GM12878 (cell line): ENCODE results near the gene UBE2E1. TPM values are rescaled to one million over a fixed set of nuclear protein-coding genes. Genes with fewer than 3 reads are reported as not detected.

Experiments used
- ATAC-seq: fragments of 200-7000 bp; cut with Tn5 transposase; 3 replicates; pipeline ENCODE4 v1.9.1; 2020; ENCODE audit warnings: mild to moderate bottlenecking, moderate library complexity
- BruUV-seq: library from RNA; stranded (reverse); fragments of 400-500 nt; replicated peaks from 2 replicates; lab custom pipeline; 2021; lab: Mats Ljungman, UMichigan
- CTCF ChIA-PET: fragments of 300-600 bp; sonication (Branson Sonifier 250); formaldehyde crosslinking; extraction: SDS; loops from one replicate; lab custom pipeline; 2021; ENCODE audit warnings: inconsistent platforms; lab: Yijun Ruan, JAX
- POLR2A ChIA-PET: fragments of 350-600 bp; formaldehyde crosslinking; extraction: SDS; loops from one replicate; lab custom pipeline; 2021; ENCODE audit warnings: inconsistent platforms; lab: Charles Lee
- RAD21 ChIA-PET: fragments of 300-600 bp; sonication (Branson Sonifier 250); formaldehyde crosslinking; loops from one replicate; lab custom pipeline; 2023; ENCODE audit warnings: antibody characterized with exemption; ENCODE audit not compliant: unreplicated experiment; lab: Charles Lee
- SMC1A ChIA-PET: fragments of 300-600 bp; sonication (Branson Sonifier 250); formaldehyde crosslinking; loops from one replicate; lab custom pipeline; 2023; ENCODE audit not compliant: unreplicated experiment, uncharacterized antibody; lab: Charles Lee
- DNase-seq: peaks from one replicate; pipeline ENCODE4 v3.0.0-alpha.2; 2011; ENCODE audit warnings: low read depth, low spot score
- FAIRE-seq: peaks from 3 replicates; lab custom pipeline; 2011; peaks lifted over from hg19 to GRCh38; lab: Jason Lieb, UNC
- H2AFZ ChIP-seq: 2 replicates; pipeline ENCODE4 v1.6.0; 2011; ENCODE audit warnings: low read depth, low read length, control low read depth; ENCODE audit not compliant: control insufficient read depth
- H3K27ac ChIP-seq: 2 replicates; pipeline ENCODE4 v1.5.1; 2011; ENCODE audit warnings: control low read depth; ENCODE audit not compliant: control insufficient read depth, insufficient read depth
- H3K27me3 ChIP-seq, 2 experiments: replicated peaks in 1 of 2; 2 replicates each; pipeline versions ENCODE4 v1.6.0 to v1.6.1; 2011; ENCODE audit warnings: low read length in 1 of 2; ENCODE audit not compliant: control insufficient read depth in 2 of 2, insufficient read depth in 2 of 2
- H3K36me3 ChIP-seq, 2 experiments: 2 replicates each; pipeline ENCODE4 v1.5.1; 2011; ENCODE audit warnings: low read length in 1 of 2; ENCODE audit not compliant: control insufficient read depth in 2 of 2, insufficient read depth in 2 of 2
- H3K4me1 ChIP-seq: 2 replicates; pipeline ENCODE4 v1.6.1; 2011; ENCODE audit warnings: mild to moderate bottlenecking, low read length, moderate library complexity, mixed read lengths; ENCODE audit not compliant: control insufficient read depth, insufficient read depth
- H3K4me2 ChIP-seq: 2 replicates; pipeline ENCODE4 v1.6.0; 2011; ENCODE audit warnings: control low read depth; ENCODE audit not compliant: control insufficient read depth, insufficient read depth
- H3K4me3 ChIP-seq: fragments of 200-600 bp; sonication (generic); 2 replicates; pipeline ENCODE4 v1.5.1; 2016
- H3K79me2 ChIP-seq: 2 replicates; pipeline ENCODE4 v1.6.0; 2011; ENCODE audit warnings: low read length; ENCODE audit not compliant: control insufficient read depth, insufficient read depth
- H3K9ac ChIP-seq: 2 replicates; pipeline ENCODE4 v1.8.0; 2011; ENCODE audit warnings: low read length, control low read depth, mixed read lengths; ENCODE audit not compliant: control insufficient read depth, insufficient read depth
- H3K9me3 ChIP-seq: replicated peaks from 3 replicates; pipeline ENCODE4 v1.5.1; 2011; ENCODE audit warnings: mild to moderate bottlenecking, low read length; ENCODE audit not compliant: control insufficient read depth, insufficient read depth
- H4K20me1 ChIP-seq: 2 replicates; pipeline ENCODE4 v1.6.0; 2011; ENCODE audit not compliant: control insufficient read depth, insufficient read depth
- BMI1 ChIP-seq: fragments of 450-650 bp; IDR thresholded peaks from 2 replicates; pipeline ENCODE4 v1.6.1; 2016; ENCODE audit warnings: mild to moderate bottlenecking, moderate library complexity, borderline replicate concordance
- CHD4 ChIP-seq: fragments of 200-600 bp; sonication (generic); IDR thresholded peaks from 2 replicates; pipeline ENCODE4 v1.6.1; 2016; ENCODE audit warnings: mild to moderate bottlenecking
- KDM1A ChIP-seq: fragments of 200-600 bp; sonication (generic); IDR thresholded peaks from 2 replicates; pipeline ENCODE4 v1.6.1; 2016; ENCODE audit warnings: borderline replicate concordance
- MTA3 ChIP-seq: IDR thresholded peaks from 2 replicates; pipeline ENCODE4 v1.6.1; 2012; ENCODE audit warnings: low read length, inconsistent platforms, borderline replicate concordance
- RB1 ChIP-seq: fragments of 450-650 bp; formaldehyde crosslinking; IDR thresholded peaks from 2 replicates; pipeline ENCODE4 v1.6.1; 2017; ENCODE audit warnings: mild to moderate bottlenecking, borderline replicate concordance
- RUNX3 ChIP-seq: IDR thresholded peaks from 2 replicates; pipeline ENCODE4 v1.6.1; 2012; ENCODE audit warnings: low read length, inconsistent platforms
- SPI1 ChIP-seq: IDR thresholded peaks from 2 replicates; pipeline ENCODE4 v1.6.1; 2011; ENCODE audit warnings: low read depth, mild to moderate bottlenecking, low read length, moderate library complexity, borderline replicate concordance; ENCODE audit not compliant: insufficient read depth
- ZZZ3 ChIP-seq: IDR thresholded peaks from 2 replicates; pipeline ENCODE4 v1.6.1; 2011; ENCODE audit warnings: low read depth; ENCODE audit not compliant: control insufficient read depth, insufficient read length
- WGBS: methylation state at CpG from one replicate; pipeline ENCODE4 v1.1.6; 2016; ENCODE audit warnings: low lambda C conversion rate; ENCODE audit not compliant: insufficient replicate concordance, insufficient coverage; ENCODE audit errors: missing lambda C conversion rate; 5-methylcytosine and 5-hydroxymethylcytosine counted together
- in situ Hi-C: fragments of 300-500 bp; cut with MboI; formaldehyde crosslinking; loops from 9 replicates; pipeline ENCODE4 v1.14.3; 2018; ENCODE audit warnings: mixed read lengths
- intact Hi-C: fragments of 100-400 bp; cut with micrococcal nuclease; formaldehyde crosslinking; loops from one replicate; pipeline ENCODE4 v1.14.2; 2022; ENCODE audit not compliant: unreplicated experiment
- polyA plus RNA-seq, 11 experiments: library from polyadenylated mRNA; depleted of rRNA in 4 of 11; unstranded in 6 of 11; stranded (reverse) in 5 of 11; fragments of >200 nt; fragmentation: Nextera tagmentation in 4 of 11; fragmentation: Illumina TruSeq in 1 of 11; extraction: Ambion mirVana in 4 of 11; extraction: Trizol in 1 of 11; gene quantifications; 1 replicate in 1 of 11; 2 replicates in 10 of 11; pipeline versions ENCODE4 v1.2.1 to v1.2.3, GENCODE V29; 2011 to 2016; ENCODE audit warnings: inconsistent platforms in 2 of 11, missing spikeins in 2 of 11, low read depth in 1 of 11
- total RNA-seq, 4 experiments: library from RNA; depleted of rRNA in 3 of 4; stranded (reverse); fragments of >200 nt in 3 of 4; fragmentation: Illumina TruSeq in 1 of 4; extraction: Trizol in 1 of 4; gene quantifications; 2 replicates each; pipeline versions ENCODE4 v1.2.1 to v1.2.3, GENCODE V29; 2013 to 2021
- TF ChIP-seq, protein P1 (sequence below): fragments of 450-650 bp; IDR thresholded peaks from 2 replicates; pipeline ENCODE4 v1.6.1; 2017; ENCODE audit warnings: low read depth, mild to moderate bottlenecking, moderate library complexity
- TF ChIP-seq, protein P2 (sequence below): IDR thresholded peaks from 2 replicates; pipeline ENCODE4 v1.6.1; 2011; ENCODE audit warnings: borderline replicate concordance, low read depth, mild to moderate bottlenecking, moderate library complexity, low read length; ENCODE audit not compliant: insufficient read depth, poor library complexity, severe bottlenecking

The UBE2E1 gene
- total and polyA plus RNA-seq, 10 of the 15 experiments (the other 5 are each of a cell fraction or from before 2014, with no cell fraction given), result 18.7 to 425 (median 147) TPM

DNA sequence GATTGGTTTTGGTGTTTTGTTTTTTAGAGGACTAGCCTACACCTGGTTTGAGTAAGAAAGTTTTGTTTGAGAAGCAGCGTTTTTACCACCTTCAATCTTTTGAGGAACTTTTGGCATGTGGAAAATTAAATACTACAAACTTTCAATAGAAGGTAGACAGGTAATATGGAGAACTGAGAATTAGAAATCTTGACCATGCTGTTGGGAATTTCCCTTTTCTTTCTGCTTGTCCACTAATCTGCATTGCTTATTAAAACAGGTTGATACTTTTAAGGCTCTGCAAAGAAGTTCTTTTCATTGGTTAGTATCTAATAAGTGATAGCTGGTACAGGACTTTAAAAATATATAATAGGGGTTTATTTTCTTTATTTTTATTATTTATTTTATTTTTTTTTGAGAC lies 31.9 kb downstream of the UBE2E1 start (continued):
- TF ChIP-seq, protein P1, sequence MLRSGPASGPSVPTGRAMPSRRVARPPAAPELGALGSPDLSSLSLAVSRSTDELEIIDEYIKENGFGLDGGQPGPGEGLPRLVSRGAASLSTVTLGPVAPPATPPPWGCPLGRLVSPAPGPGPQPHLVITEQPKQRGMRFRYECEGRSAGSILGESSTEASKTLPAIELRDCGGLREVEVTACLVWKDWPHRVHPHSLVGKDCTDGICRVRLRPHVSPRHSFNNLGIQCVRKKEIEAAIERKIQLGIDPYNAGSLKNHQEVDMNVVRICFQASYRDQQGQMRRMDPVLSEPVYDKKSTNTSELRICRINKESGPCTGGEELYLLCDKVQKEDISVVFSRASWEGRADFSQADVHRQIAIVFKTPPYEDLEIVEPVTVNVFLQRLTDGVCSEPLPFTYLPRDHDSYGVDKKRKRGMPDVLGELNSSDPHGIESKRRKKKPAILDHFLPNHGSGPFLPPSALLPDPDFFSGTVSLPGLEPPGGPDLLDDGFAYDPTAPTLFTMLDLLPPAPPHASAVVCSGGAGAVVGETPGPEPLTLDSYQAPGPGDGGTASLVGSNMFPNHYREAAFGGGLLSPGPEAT, result peak; percentile 28; the same call in 1 of the 2 replicates
- TF ChIP-seq RB1 (no peak), RUNX3 (peak; percentile 12; the same call in 1 of the 2 replicates), ZZZ3 (no peak), SPI1 (peak; percentile 57; the same call in 1 of the 2 replicates), MTA3 (no peak)

DNA sequence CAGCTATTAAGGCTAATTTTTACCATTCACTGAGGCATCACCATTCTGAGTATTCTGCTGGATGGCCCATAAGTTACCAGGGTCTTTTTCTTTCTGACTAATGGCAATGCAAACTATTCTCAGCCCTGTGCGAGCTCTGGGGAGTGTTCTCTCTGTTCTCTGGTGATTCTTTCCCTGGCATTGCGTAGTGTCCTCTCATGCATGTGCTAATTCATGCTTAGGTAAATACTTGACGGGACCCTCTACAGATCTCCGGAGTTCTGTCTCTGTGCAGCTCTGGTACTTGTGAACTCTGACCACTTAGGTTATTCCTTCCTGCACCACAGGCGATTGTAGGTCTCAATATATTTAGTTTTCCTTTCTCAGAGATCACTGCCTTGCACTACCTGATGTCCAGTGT lies 34.8 kb downstream of the UBE2E1 start:
- DNase-seq (no peak), FAIRE-seq (no peak), ATAC-seq (no peak)
- intact Hi-C loops (no loop called here), in situ Hi-C loops (no loop called here)
- RAD21 ChIA-PET, result interaction anchor here (0.9 to 1.3 kb wide), 5 partner anchors 9 to 32 kb away, joined by 3 to 5 read pairs (median 3); no protein-coding TSS in a partner anchor
- SMC1A ChIA-PET, result interaction anchor here (0.9 to 2.2 kb wide), 7 partner anchors 9 to 250 kb away, joined by 3 to 14 read pairs (median 6); no protein-coding TSS in a partner anchor
- TF ChIP-seq BMI1, result no peak
- no peak for TF ChIP-seq KDM1A
- TF ChIP-seq, protein P2, sequence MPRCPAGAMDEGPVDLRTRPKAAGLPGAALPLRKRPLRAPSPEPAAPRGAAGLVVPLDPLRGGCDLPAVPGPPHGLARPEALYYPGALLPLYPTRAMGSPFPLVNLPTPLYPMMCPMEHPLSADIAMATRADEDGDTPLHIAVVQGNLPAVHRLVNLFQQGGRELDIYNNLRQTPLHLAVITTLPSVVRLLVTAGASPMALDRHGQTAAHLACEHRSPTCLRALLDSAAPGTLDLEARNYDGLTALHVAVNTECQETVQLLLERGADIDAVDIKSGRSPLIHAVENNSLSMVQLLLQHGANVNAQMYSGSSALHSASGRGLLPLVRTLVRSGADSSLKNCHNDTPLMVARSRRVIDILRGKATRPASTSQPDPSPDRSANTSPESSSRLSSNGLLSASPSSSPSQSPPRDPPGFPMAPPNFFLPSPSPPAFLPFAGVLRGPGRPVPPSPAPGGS, result peak; percentile 40
- no peak for TF ChIP-seq CHD4
- Histone ChIP-seq H3K9me3 (no peaks in the 10 kb centered on the region), H3K27me3 (no peaks in the 10 kb centered on the region), H3K9ac (no peak overlapping the region), H4K20me1 (peaks cover 6% of the 10 kb centered on the region; the same call in 1 of the 2 replicates), H3K4me2 (no peak overlapping the region), H3K27ac (no peak overlapping the region), H3K4me1 (peaks cover 26% of the 10 kb centered on the region), H3K4me3 (no peak overlapping the region), H3K36me3 (peaks cover 0 to 8% of the 10 kb centered on the region in 2 experiments), H2AFZ (no peak overlapping the region), H3K79me2 (peaks cover 90% of the 10 kb centered on the region)
- CTCF ChIA-PET, result interaction anchor here (1.0 to 2.2 kb wide), 5 partner anchors 9 to 157 kb away, joined by 4 to 7 read pairs (median 4); no protein-coding TSS in a partner anchor
- POLR2A ChIA-PET, result interaction anchor here (1.1 to 1.8 kb wide), 2 partner anchors 9 to 19 kb away, joined by 4 to 7 read pairs; no protein-coding TSS in a partner anchor
- WGBS, result 86% methylated on average over 5 of the region's 5 CpGs
- no TSS peak for BruUV-seq
